Heart right ventricle (tissue), 16 donors: ENCODE measurements around the gene HSPA12A. TPM values are rescaled to one million over a fixed set of nuclear protein-coding genes. Genes with fewer than 3 reads are reported as not detected.

Experiments
- ATAC-seq, 8 donors: fragments of 200-7000 bp; cut with Tn5 transposase; one replicate each; pipeline ENCODE4 v1.9.1; 2020; ENCODE audit warnings: mild to moderate bottlenecking in 8 of 8, moderate library complexity in 8 of 8, moderate number of reproducible peaks in 1 of 8
- DNase-seq, 2 donors: peaks; one replicate each; pipeline ENCODE4 v3.0.0-alpha.2; 2020
- H3K27ac ChIP-seq, 10 donors: fragments of 200-600 bp; sonication (generic) in 2 of 10; one replicate each; pipeline versions ENCODE4 v1.5.0 to v1.8.0; 2020 to 2022; ENCODE audit warnings: mild to moderate bottlenecking in 3 of 10
- H3K27me3 ChIP-seq, 7 donors: fragments of 200-600 bp; one replicate each; pipeline ENCODE4 v1.8.0; 2021 to 2022; ENCODE audit warnings: mild to moderate bottlenecking in 2 of 7
- H3K36me3 ChIP-seq, 9 donors: fragments of 200-600 bp; sonication (generic) in 1 of 9; one replicate each; pipeline versions ENCODE4 v1.5.0 to v1.8.0; 2020 to 2022; ENCODE audit warnings: mild to moderate bottlenecking in 2 of 9
- H3K4me1 ChIP-seq, 9 donors: fragments of 200-600 bp; sonication (generic) in 1 of 9; one replicate each; pipeline versions ENCODE4 v1.5.0 to v1.8.0; 2020 to 2022; ENCODE audit warnings: mild to moderate bottlenecking in 4 of 9
- H3K4me3 ChIP-seq, 10 donors: fragments of 200-600 bp; sonication (generic) in 2 of 10; one replicate each; pipeline versions ENCODE4 v1.5.0 to v1.8.0; 2020 to 2022; ENCODE audit warnings: mild to moderate bottlenecking in 7 of 10, moderate library complexity in 2 of 10
- H3K9me3 ChIP-seq, 11 donors: fragments of 200-600 bp in 10 of 11; sonication (generic) in 2 of 11; one replicate each; pipeline versions ENCODE4 v1.5.0 to v1.8.0; 2013 to 2022; ENCODE audit warnings: mild to moderate bottlenecking in 2 of 11, control low read depth in 1 of 11, moderate library complexity in 1 of 11
- CTCF ChIP-seq, 9 donors: fragments of 200-600 bp; sonication (generic) in 2 of 9; IDR thresholded peaks; one replicate each; pipeline versions ENCODE4 v1.5.0 to v1.8.0; 2021 to 2022; ENCODE audit warnings: antibody characterized with exemption in 9 of 9, mild to moderate bottlenecking in 5 of 9, moderate library complexity in 1 of 9
- WGBS, 2 donors: extraction: QIAGEN DNeasy Blood & Tissue Kit; methylation state at CpG; one replicate each; pipeline ENCODE4 v1.1.7; 2013; ENCODE audit warnings: inconsistent platforms in 1 of 2; 5-methylcytosine and 5-hydroxymethylcytosine counted together
- intact Hi-C, 10 donors: fragments of 100-400 bp; cut with DNase I; formaldehyde crosslinking; loops; one replicate each; pipeline versions ENCODE4 v1.11.1 to v1.14.2; 2022
- polyA plus RNA-seq, 2 donors: library from polyadenylated mRNA; stranded (reverse); fragments of 200-250 nt; gene quantifications; one replicate each; pipeline ENCODE4 v1.2.3, GENCODE V29; 2013
- total RNA-seq, 10 donors: library from RNA; stranded (reverse); fragmentation: NEBNext Ultra II Directional in 3 of 10; extraction: Animal tissue kit (Norgen Biotek cat#: 25700) in 3 of 10; gene quantifications; one replicate each; pipeline versions ENCODE4 v1.2.1 to v1.2.4, GENCODE V29; 2021 to 2023
- donor health status: Arrhythmogenic right ventricular cardiomyopathy.
- donor health status: ischemic (EF 13 %, LVEDD 7.1; RV severe dilation, severe dysfunction).
- donor health status: healthy with polysubstance abuse.
- donor health status: DM: no; HTN: yes; CAD: no.
- donor health status: DM: no; HTN: no; CAD: no.
- donor health status: ischemic (EF 25% LVEDD 6.9; RV normal size, moderate dysfunction).
- donor health status: ischemic (EF 25% LVEDD 5.7; RV mildly dilated, moderate dysfunction).
- donor health status: healthy.
- donor health status: DM: yes; HTN: yes; CAD: no.
- donor health status: Ischemic cardiomyopathy.
- donor health status: ischemic (EF 35%, LVEDD 5.7; RV mildly dilated, moderate dysfunction).
- donor health status: nonischemic (EF 11% LVEDD 7.7; RV severe dilation, severe dysfunction).
- donor health status: DM: yes; HTN: yes; CAD: no.
- donor health status: PGD.
- donor health status: ischemic (EF 29% LVEDD 5.4; RV normal size, mild dysfunction).
- donor health status: nonischemic (EF 23%, LVEDD 6.1; RV moderate dilation, normal function).

Gene HSPA12A
- total and polyA plus RNA-seq, 12 donors, result 5.1 to 18.1 (median 10.2) TPM

DNA sequence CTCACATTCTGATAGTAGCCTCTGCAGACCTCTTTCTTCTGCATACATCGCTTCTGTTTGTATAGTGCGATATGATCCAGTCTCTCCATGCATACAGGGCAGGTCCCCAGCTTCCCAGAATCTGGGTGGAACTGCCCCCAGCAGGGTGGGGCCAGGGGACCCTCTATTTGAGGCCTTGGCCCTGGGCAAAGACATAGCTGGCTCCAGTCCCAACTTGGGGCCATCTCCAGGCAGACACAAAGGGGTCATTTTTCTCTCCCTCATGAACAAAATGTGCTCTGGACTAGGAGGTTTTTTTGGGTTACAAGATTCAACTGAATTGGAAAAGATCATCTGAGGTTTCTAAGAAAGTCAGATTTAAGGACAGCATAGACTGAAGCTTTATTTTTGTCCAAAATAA lies 21.1 kb upstream of the HSPA12A start:
- WGBS, 2 donors, result 93 to 94% methylated on average over 2 of the region's 2 CpGs
- H3K36me3 ChIP-seq, result no peaks in the 10 kb centered on the region
- intact Hi-C loops, result no loop called here

DNA sequence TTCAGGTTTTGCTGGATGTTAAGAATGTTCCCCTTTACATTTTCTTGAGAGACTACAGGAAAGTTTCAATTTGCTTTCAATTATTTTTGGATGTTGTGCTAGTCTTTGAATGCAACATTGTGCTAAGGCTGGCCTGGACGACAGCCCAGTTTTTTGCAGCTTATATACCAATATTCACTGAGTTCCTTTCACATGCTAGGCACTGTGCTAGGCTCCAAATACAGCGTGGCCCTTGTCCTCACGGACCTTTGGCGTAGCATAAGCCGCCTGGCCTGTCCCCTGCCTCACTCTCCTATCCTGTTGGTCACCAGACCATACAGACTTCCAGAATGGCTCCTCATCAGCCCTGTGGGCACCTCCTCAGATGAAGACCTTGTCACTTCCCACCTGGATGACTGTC lies 19.5 kb upstream of the HSPA12A start:
- intact Hi-C loops, result no loop called here
- WGBS, 2 donors, result 74 to 84% methylated on average over 5 of the region's 5 CpGs
- ATAC-seq (no peak), DNase-seq (no peak)
- peaks cover 0 to 8% (median 2%) of the 10 kb centered on the region in 9 donors for H3K4me1 ChIP-seq
- peaks cover 0 to 10% (median 0%) of the 10 kb centered on the region in 7 donors for H3K27me3 ChIP-seq
- H3K27ac ChIP-seq, result no peak overlapping the region
- peaks cover 0 to 9% (median 5%) of the 10 kb centered on the region in 11 donors for H3K9me3 ChIP-seq
- TF ChIP-seq CTCF (IDR thresholded peaks at IDR 0.05), result no peak
- H3K36me3 ChIP-seq, result no peaks in the 10 kb centered on the region
- H3K4me3 ChIP-seq, result no peak overlapping the region

More for the DNA sequence above, 21.1 kb upstream of the HSPA12A start:
- peaks cover 0 to 16% (median 3%) of the 10 kb centered on the region in 7 donors for H3K27me3 ChIP-seq
- H3K4me1 ChIP-seq, result peaks cover 0 to 19% (median 3%) of the 10 kb centered on the region in 9 donors
- peaks cover 0 to 9% (median 5%) of the 10 kb centered on the region in 11 donors for H3K9me3 ChIP-seq
- DNase-seq (no peak), ATAC-seq (no peak)
- TF ChIP-seq CTCF (IDR thresholded peaks at IDR 0.05), result no peak
- H3K27ac ChIP-seq, result no peak overlapping the region
- H3K4me3 ChIP-seq, result no peak overlapping the region

GRCh38 chr10:116760919-116761318 lies 18.6 kb upstream of the HSPA12A start:
- H3K4me3 ChIP-seq, result no peak overlapping the region
- no peak for ATAC-seq
- intact Hi-C loops, result no loop called here
- no peak for DNase-seq
- peaks cover 0 to 13% (median 5%) of the 10 kb centered on the region in 9 donors for H3K4me1 ChIP-seq
- peaks cover 0 to 9% (median 5%) of the 10 kb centered on the region in 11 donors for H3K9me3 ChIP-seq
- TF ChIP-seq CTCF (IDR thresholded peaks at IDR 0.05), result no peak
- 80 to 87% methylated on average over 8 of the region's 8 CpGs for WGBS, 2 donors
- H3K27ac ChIP-seq, result no peak overlapping the region
- no peaks in the 10 kb centered on the region for H3K36me3 ChIP-seq
- H3K27me3 ChIP-seq, result peaks cover 0 to 7% (median 0%) of the 10 kb centered on the region in 7 donors

- Histone ChIP-seq H3K4me3 (no peak overlapping the region), H3K4me1 (peaks cover 0 to 20% (median 9%) of the 10 kb centered on the region in 9 donors), H3K27ac (peak overlapping the region in 4 of 10 donors; percentile 45 to 67 (median 54)), H3K9me3 (no peaks in the 10 kb centered on the region), H3K36me3 (no peaks in the 10 kb centered on the region), H3K27me3 (no peaks in the 10 kb centered on the region)
- TF ChIP-seq CTCF (IDR thresholded peaks at IDR 0.05), result no peak
- DNase-seq, result no peak
- intact Hi-C loops, result no loop called here
- peak in 7 of 8 donors; percentile 39 to 74 (median 63) for ATAC-seq
- 48 to 63% methylated on average over 10 of the region's 10 CpGs for WGBS, 2 donors
These were observed 14.9 kb upstream of the HSPA12A start for GRCh38 chr10:116757246-116757645.
